Upper lobe of left lung (tissue), 4 donors: ENCODE results near the gene C4B.

Experiments used
- EP300 ChIP-seq, 4 donors: sonication (generic); formaldehyde crosslinking; IDR thresholded peaks; one replicate each; pipeline ENCODE4 v1.5.1; 2017; ENCODE audit warnings: antibody characterized with exemption in 4 of 4, control low read depth in 2 of 4
- POLR2A ChIP-seq, 4 donors: fragments of 450-650 bp; IDR thresholded peaks; one replicate each; pipeline ENCODE4 v1.5.1; 2016 to 2017; ENCODE audit warnings: antibody characterized with exemption in 4 of 4, mild to moderate bottlenecking in 2 of 4
- POLR2AphosphoS5 ChIP-seq, 2 donors: sonication (generic); formaldehyde crosslinking; IDR thresholded peaks; one replicate each; pipeline ENCODE4 v1.5.1; 2017; ENCODE audit warnings: antibody characterized with exemption in 2 of 2
- TF ChIP-seq, protein P1 (sequence below), 6 experiments: fragments of 450-650 bp in 4 of 6; fragments of 200-600 bp in 2 of 6; sonication (generic) in 2 of 6; IDR thresholded peaks; one replicate each; pipeline ENCODE4 v1.5.1; 2016 to 2019; ENCODE audit warnings: antibody characterized with exemption in 6 of 6

GRCh38 chr6:32076321-32076809, 61.8 kb downstream of the C4B start:
- TF ChIP-seq POLR2A (IDR thresholded peaks at IDR 0.05), result no peak
- TF ChIP-seq, protein P1, sequence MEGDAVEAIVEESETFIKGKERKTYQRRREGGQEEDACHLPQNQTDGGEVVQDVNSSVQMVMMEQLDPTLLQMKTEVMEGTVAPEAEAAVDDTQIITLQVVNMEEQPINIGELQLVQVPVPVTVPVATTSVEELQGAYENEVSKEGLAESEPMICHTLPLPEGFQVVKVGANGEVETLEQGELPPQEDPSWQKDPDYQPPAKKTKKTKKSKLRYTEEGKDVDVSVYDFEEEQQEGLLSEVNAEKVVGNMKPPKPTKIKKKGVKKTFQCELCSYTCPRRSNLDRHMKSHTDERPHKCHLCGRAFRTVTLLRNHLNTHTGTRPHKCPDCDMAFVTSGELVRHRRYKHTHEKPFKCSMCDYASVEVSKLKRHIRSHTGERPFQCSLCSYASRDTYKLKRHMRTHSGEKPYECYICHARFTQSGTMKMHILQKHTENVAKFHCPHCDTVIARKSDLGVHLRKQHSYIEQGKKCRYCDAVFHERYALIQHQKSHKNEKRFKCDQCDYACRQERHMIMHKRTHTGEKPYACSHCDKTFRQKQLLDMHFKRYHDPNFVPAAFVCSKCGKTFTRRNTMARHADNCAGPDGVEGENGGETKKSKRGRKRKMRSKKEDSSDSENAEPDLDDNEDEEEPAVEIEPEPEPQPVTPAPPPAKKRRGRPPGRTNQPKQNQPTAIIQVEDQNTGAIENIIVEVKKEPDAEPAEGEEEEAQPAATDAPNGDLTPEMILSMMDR (IDR thresholded peaks at IDR 0.05), result no peak
- TF ChIP-seq POLR2AphosphoS5 (IDR thresholded peaks at IDR 0.05), result no peak
- no peak for TF ChIP-seq EP300 (IDR thresholded peaks at IDR 0.05)
